Fibroblast of upper back skin (primary cell): ENCODE measurements around the gene MAN1C1.
A peak's percentile ranks its signal among the peaks of the same experiment; 100 is the strongest.
"Not testable (repeated sequence)": the region's sequence is repeated elsewhere in the genome, so short reads cannot be mapped to it uniquely, and the experiment has no call there.

ENCODE experiments used
- DNase-seq: peaks from one replicate; pipeline ENCODE4 v3.0.0-alpha.2; 2013

MAN1C1 gene

DNA sequence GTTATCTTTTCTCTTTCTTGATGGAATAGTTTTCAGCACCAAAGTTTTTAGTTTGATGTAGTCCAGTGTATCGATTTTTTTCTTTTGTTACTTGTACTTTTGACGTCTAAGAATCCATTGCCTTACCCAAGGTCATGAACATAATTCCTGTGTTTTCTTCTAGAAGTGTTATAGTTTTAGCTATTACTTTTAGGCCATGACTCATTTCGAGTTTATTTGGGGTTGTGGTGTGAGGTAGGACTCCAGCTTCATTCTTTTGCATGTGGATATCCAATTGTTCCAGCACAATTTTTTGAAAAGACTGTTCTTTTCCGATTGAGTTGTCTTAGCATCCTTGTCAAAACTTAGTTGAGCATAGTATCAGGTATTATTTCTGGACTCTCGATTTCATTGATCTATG, 104.0 kb downstream of the MAN1C1 start:
- no peak for DNase-seq

- DNase-seq, result no peak
Measured at GRCh38 chr1:25723250-25723880, 106.8 kb downstream of the MAN1C1 start.

DNA sequence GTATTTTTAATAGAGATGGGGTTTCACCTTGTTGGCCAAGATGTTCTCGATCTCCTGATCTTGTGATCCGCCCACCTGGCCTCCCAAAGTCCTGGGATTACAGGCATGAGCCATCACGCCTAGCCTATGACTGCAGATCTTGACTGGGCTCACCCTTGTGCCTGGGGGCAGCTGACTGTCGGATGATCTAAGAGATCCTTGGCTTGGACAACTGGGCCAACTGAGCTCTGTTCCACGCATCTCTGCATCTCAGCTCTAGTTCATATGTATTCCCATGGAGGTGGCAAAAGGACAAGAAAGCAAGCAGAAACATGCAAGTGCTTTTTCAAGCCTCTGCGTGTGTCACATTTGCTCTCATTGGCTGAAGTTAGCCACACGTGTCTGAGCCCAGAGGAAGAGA, 107.6 kb downstream of the MAN1C1 start:
- DNase-seq, result no peak

GRCh38 chr1:25724966-25725365, 108.4 kb downstream of the MAN1C1 start:
- DNase-seq, result no peak

- DNase-seq, result no peak
Measured at GRCh38 chr1:25725482-25725881, 108.9 kb downstream of the MAN1C1 start.

- DNase-seq, result peak; percentile 14
Measured at GRCh38 chr1:25727088-25727487, 110.5 kb downstream of the MAN1C1 start.

- peak; percentile 47 for DNase-seq
Measured at GRCh38 chr1:25727635-25728286, 111.2 kb downstream of the MAN1C1 start.

DNA sequence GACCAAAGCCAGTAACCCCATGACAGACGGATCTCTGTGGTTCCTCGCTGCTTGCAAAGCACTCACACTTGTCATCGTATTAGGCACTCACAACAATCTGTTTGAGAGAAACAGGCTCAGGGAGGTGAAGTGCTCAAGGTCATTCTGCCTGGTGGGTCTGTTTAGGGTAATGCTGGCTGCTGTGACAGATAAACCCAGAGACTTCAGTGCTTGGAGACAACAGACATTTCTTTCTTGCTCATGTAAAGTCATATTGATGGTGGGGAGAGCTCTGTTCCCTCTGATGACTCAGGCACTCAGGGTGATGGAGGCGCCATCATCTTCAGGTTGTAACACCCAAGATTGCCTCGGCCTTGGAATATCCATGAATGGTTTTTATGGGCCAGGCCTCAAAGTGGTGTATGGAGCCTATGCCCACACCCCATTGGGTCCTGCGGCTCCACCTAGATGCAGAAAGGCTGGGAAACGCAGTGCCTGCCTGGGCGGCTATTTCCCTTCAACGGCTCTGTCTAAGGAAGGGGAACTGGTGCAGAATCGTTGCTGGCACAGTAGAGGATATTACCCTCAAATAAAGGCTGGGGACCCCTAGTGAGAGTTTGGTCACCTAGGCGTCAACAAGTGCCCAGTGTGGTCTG, 111.8 kb downstream of the MAN1C1 start:
- no peak for DNase-seq

- DNase-seq, result no peak
Measured at GRCh38 chr1:25729045-25729444, 112.5 kb downstream of the MAN1C1 start.

GRCh38 chr1:25729790-25730644, 113.4 kb downstream of the MAN1C1 start:
- no peak for DNase-seq

DNA sequence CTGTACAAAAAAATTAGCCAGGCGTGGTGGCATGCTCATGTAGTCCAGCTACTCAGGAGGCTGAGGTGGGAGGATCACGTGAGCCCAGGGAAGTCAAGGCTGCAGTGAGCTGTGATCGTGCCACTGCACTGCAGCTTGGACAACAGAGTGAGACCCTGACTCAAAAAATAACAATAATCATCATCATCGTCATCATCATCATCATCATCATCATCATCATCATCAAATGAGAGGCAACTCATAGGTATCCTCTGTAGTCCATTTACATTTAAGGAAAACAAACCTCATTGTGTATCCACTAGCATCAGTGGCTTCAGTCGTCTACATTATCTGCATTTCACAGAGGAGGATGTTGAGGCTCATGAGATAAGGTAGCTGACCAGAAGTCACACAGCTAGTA, 114.6 kb downstream of the MAN1C1 start:
- no peak for DNase-seq

- DNase-seq, result no peak
Measured at GRCh38 chr1:25731626-25732370, 115.2 kb downstream of the MAN1C1 start.

DNA sequence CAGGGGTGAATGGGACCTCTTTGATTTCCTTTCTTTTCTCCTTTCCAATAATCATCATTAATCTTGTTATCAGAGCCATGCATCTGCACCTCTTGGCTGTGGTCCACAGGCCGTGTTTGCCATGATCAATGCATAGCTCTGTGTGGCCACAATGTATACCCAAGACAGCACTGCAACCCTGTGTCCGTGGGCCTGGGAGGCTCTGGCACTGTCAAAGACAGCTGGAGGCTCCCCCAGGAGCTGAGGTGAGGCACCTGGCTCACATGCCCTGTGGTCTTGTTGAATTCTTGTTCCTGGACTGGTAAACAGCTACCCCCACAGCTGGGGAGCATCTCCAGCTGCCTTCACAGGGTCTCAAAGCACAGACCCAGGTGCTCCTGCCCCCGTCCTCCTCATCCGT, 116.2 kb downstream of the MAN1C1 start:
- no peak for DNase-seq

- DNase-seq, result no peak
Measured at GRCh38 chr1:25733271-25733670, 116.7 kb downstream of the MAN1C1 start.

DNA sequence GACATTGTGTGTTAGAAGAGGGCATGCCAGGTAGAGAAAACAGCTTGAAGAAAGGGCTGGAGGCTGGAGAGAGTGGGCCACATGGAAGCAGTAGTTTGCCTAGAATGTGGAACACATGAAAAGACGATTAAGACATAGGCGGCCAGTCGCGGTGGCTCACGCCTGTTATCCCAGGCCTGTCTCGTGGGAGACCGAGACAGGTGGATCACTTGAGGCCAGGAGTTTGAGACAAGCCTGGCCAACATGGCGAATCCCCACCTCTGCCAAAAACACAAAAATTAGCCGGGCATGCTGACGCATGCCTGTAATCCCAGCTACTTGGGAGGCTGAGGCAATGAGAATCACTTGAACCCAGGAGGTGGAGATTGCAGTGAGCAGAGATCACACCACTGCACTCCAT, 118.4 kb downstream of the MAN1C1 start:
- not testable (repeated sequence) for DNase-seq

DNA sequence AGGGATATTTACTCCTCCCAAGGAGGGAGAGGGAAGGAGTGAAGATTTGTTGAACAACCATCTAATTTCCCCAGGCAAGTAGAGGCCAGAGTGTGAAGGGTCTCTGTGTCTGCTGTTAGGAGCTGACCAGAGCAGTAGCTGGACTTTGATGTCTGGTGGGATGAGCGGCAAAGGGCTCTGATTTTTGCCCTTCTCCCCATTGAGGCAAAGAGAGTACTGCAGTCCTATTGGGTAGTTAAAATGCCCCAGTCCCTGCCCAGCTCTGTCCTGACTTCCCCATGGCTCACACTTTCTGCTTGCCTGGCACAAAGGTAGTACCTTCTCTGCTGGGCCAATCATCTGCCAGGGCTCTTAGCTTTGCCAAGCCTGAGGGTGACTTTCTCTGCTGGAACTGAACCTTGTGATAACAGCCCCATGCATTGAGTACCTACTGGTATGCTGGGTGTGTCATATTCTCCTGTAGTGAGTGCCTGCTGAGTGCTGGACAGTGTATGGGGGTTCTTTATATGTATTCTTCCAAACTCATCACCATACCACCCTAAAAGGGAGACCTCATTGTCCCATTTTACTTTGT, 119.5 kb downstream of the MAN1C1 start:
- DNase-seq, result no peak

DNA sequence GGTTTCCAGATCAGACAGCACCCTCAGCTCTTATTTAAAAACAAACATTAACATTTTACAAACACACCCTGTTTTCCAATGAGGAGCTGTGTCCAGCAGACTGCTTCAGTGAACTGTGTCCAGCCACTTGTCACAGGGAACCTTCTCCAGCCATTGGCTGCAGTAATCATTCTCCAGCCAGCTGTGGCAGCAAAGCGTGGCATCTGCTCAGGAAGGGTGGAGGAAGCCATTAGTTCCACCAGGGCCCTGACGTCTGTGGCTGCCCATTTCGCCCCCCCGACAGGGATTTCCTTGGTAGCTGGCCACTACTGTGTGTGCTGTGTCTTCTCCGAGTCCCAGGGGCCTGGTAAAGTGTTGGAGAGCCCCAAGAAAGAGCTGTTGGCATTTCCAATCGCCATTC, 120.5 kb downstream of the MAN1C1 start:
- DNase-seq, result no peak

DNA sequence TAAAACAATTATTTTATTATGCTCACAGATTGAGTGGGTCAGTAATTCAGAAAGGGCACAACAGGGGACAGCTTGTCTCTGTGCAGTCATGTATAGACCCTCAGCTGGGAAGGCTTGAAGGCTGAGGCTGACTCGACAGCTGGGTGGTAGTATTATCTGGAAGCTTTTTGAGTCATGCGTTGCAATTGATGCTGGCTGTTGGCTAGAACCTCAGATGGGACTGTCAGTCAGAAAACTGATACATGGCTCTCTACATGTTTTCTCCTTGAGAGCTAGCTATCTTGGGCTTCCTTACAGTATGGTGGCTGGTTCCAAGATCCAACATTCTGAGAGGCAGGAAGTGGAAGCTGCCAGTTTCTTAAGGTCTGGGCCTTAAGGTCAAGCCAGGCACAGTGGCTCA, 121.9 kb downstream of the MAN1C1 start:
- no peak for DNase-seq

GRCh38 chr1:25739341-25739740, 122.8 kb downstream of the MAN1C1 start:
- no peak for DNase-seq

DNA sequence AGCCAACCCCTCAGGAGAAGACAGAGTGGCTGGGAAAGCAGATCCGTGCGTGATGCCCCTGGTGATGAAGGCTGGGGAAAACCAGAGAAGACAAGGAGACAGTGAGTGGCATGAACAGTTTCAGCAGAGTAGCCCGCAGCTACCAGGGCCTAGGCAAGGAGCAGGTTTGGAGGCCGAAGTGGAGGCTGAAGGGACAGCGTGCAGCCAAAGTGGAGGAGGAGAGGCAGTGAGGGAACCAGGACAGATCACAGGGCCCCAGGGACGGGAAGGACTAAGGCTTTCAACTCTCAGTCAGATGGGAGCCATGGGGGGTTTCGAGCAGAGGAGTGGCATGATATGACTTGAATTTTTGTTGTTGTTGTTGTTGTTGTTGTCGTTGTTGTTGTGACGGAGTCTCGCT, 123.5 kb downstream of the MAN1C1 start:
- no peak for DNase-seq

- no peak for DNase-seq
Measured at GRCh38 chr1:25742316-25742715, 125.7 kb downstream of the MAN1C1 start.
